ENCODE data around the gene DLGAP5. TPM values are rescaled to one million over a fixed set of nuclear protein-coding genes. Genes with fewer than 3 reads are reported as not detected.

DLGAP5 gene
- total RNA-seq, 4 donors from 2014 or later, result 0.82 to 11.5 (median 1.3) TPM

- Histone ChIP-seq H3K36me3 (peaks cover 0 to 5% (median 2%) of the 10 kb centered on the region in 4 donors), H3K27ac (peak overlapping the region; percentile 48 to 99 (median 98)), H3K4me3 (peak overlapping the region in 1 of 4 donors; percentile 92), H3K4me1 (peaks cover 20 to 69% (median 48%) of the 10 kb centered on the region in 4 donors), H3K27me3 (no peaks in the 10 kb centered on the region), H3K9me3 (no peaks in the 10 kb centered on the region)
- intact Hi-C loops (cut with DNase I; ENCODE audit: low total_unique reads), result no loop called here
- DNase-seq, result no peak
- in situ Hi-C loops (cut with MboI; ENCODE audit: low pct_ligation_motif_present in 1 of 4, low pct_unique_long_range_greater_than_20kb in 1 of 4, low sequenced_read_pairs in 3 of 4), result loop anchor here in 1 of 4 donors (10.0 kb wide), 1 partner anchor 49 kb away; no protein-coding TSS in a partner anchor
- TF ChIP-seq CTCF (IDR thresholded peaks at IDR 0.05), result peak in 4 of 5 experiments; percentile 8 to 46 (median 24)
- no peak for TF ChIP-seq EP300 (IDR thresholded peaks at IDR 0.05; ENCODE audit: low read depth)
- TF ChIP-seq POLR2AphosphoS5 (IDR thresholded peaks at IDR 0.05), result peak in 1 of 3 donors; percentile 43
- peak; percentile 4 for TF ChIP-seq POLR2A (IDR thresholded peaks at IDR 0.05)
- 32 to 49% methylated on average over 4 of the region's 4 CpGs for WGBS, 2 donors (ENCODE audit: low coverage in 1 of 2)
These were observed 58.0 kb downstream of the DLGAP5 start for GRCh38 chr14:55133416-55133815.

DNA sequence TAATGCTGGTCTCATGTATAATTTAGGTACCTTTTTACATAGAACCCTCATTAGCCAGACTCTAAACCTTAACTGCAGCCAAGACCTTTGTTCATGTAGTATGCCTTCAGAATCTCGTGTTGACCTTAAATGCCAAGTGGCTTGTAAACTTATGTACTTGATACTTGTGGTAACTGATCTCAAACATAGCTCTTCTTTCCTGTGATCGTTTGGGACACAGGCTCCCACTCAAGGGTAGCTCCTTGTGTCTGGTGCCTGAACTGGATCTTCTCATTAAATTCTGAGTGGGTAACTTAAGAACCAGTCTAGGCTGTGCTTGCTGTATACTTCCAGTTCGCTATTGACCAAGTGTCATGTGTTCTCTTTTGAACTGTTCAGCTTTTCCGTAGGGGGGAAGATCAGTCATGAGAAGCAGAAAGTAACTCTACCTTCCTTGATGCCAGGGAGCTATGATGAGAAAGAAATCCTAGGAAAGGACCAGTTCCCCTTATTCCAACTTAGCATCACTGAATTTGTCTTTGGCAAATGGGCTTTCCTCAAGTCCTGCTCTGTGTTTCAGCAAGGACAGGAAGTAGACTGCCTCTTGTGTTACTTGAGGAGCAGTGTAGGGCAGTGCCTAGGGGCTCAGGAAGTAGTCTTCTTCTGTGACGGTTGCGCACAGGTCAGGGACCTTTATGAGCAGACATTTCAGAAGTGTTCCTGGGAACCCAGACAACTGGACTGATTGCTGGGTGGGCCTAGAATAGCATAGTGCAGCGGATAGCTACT is 59.8 kb downstream of the DLGAP5 start:
- peak; percentile 54 for DNase-seq
- WGBS, 2 donors (ENCODE audit: low coverage in 1 of 2), result 49 to 50% methylated on average over 1 to 7 of the region's 7 CpGs
- H3K27me3 ChIP-seq, result no peaks in the 10 kb centered on the region
- peaks cover 12 to 68% (median 47%) of the 10 kb centered on the region in 4 donors for H3K4me1 ChIP-seq
- H3K9me3 ChIP-seq, result no peaks in the 10 kb centered on the region
- in situ Hi-C loops (cut with MboI; ENCODE audit: low pct_ligation_motif_present in 1 of 4, low pct_unique_long_range_greater_than_20kb in 1 of 4, low sequenced_read_pairs in 3 of 4) (loop anchor here in 1 of 4 donors (10.0 kb wide), 1 partner anchor 47 kb away; no protein-coding TSS in a partner anchor), intact Hi-C loops (cut with DNase I; ENCODE audit: low total_unique reads) (no loop called here)
- H3K27ac ChIP-seq, result peak overlapping the region; percentile 93 to 99 (median 98)
- H3K36me3 ChIP-seq, result no peaks in the 10 kb centered on the region
- H3K4me3 ChIP-seq, result peak overlapping the region in 3 of 4 donors; percentile 89 to 92 (median 91)
- peak in 3 of 5 experiments; percentile 8 to 28 (median 17) for TF ChIP-seq CTCF (IDR thresholded peaks at IDR 0.05)
- TF ChIP-seq POLR2A (IDR thresholded peaks at IDR 0.05), result peak; percentile 72
- no peak for TF ChIP-seq EP300 (IDR thresholded peaks at IDR 0.05; ENCODE audit: low read depth)
- TF ChIP-seq POLR2AphosphoS5 (IDR thresholded peaks at IDR 0.05), result peak in 2 of 3 donors; percentile 80 to 87

GRCh38 chr14:55130196-55130550 is 61.2 kb downstream of the DLGAP5 start:
- Histone ChIP-seq H3K4me3 (peak overlapping the region; percentile 39 to 92 (median 90)), H3K27ac (peak overlapping the region; percentile 93 to 99 (median 98)), H3K27me3 (no peaks in the 10 kb centered on the region), H3K9me3 (no peaks in the 10 kb centered on the region), H3K36me3 (no peaks in the 10 kb centered on the region), H3K4me1 (peaks cover 14 to 69% (median 53%) of the 10 kb centered on the region in 4 donors)
- WGBS, 2 donors (ENCODE audit: low coverage in 1 of 2), result 24 to 32% methylated on average over 7 to 10 of the region's 10 CpGs
- in situ Hi-C loops (cut with MboI; ENCODE audit: low pct_ligation_motif_present in 1 of 4, low pct_unique_long_range_greater_than_20kb in 1 of 4, low sequenced_read_pairs in 3 of 4) (loop anchor here in 1 of 4 donors (10.0 kb wide), 1 partner anchor 45 kb away; no protein-coding TSS in a partner anchor), intact Hi-C loops (cut with DNase I; ENCODE audit: low total_unique reads) (no loop called here)
- no peak for TF ChIP-seq POLR2A (IDR thresholded peaks at IDR 0.05)
- TF ChIP-seq POLR2AphosphoS5 (IDR thresholded peaks at IDR 0.05), result peak in 1 of 3 donors; percentile 45
- no peak for DNase-seq

DNA sequence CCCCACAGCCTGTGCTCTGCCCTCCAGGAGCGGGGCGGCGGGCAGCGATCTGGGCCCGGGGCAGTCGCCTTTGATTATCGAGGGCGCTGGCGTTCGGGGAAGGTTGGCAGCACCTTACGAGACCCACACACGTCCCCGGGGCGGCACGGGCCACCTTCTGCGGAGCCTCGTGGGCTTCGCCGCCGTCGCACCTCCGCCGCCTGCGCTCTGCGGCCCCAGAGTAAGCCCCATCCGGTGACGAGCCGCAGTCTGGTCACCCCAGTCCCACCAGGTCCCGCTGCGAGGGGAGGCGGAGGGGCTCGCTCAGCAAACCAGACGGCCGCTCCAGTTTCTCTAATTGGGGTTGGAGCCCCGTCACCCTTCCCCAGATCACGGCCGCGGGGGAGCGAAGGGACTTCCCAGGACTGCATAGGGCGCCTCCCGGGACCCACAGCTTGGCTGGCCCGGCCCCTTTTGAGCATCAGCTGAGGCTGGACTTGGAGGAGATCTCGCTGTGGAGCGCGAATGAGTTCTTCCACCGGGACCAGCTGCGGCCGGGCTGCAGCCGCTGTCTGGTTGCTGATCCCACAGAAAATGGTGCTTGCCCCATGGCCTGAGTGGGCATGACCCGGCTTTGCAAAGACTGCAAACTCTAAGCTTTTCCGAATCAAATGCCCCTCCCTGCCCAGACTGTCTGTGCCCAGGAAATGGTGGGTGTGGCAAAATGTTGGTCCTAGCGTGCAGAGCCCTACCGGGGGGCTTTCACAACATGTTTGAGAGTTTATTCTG is 61.8 kb downstream of the DLGAP5 start:
- Histone ChIP-seq H3K4me1 (peaks cover 20 to 69% (median 59%) of the 10 kb centered on the region in 4 donors), H3K27me3 (no peaks in the 10 kb centered on the region), H3K36me3 (no peaks in the 10 kb centered on the region), H3K9me3 (no peaks in the 10 kb centered on the region), H3K27ac (peak overlapping the region; percentile 93 to 99 (median 98)), H3K4me3 (peak overlapping the region; percentile 39 to 92 (median 90))
- intact Hi-C loops (cut with DNase I; ENCODE audit: low total_unique reads) (no loop called here), in situ Hi-C loops (cut with MboI; ENCODE audit: low pct_ligation_motif_present in 1 of 4, low pct_unique_long_range_greater_than_20kb in 1 of 4, low sequenced_read_pairs in 3 of 4) (loop anchor here in 1 of 4 donors (10.0 kb wide), 1 partner anchor 45 kb away; no protein-coding TSS in a partner anchor)
- WGBS, 2 donors (ENCODE audit: low coverage in 1 of 2), result 0% methylated on average over 53 of the region's 53 CpGs; no CpG with 5 or more reads in 1 of the 2 donors
- DNase-seq, result peak; percentile 59
- TF ChIP-seq POLR2A (IDR thresholded peaks at IDR 0.05), result peak; percentile 10
- TF ChIP-seq CTCF (IDR thresholded peaks at IDR 0.05), result no peak
- TF ChIP-seq EP300 (IDR thresholded peaks at IDR 0.05; ENCODE audit: low read depth), result no peak
- TF ChIP-seq POLR2AphosphoS5 (IDR thresholded peaks at IDR 0.05), result peak in 1 of 3 donors; percentile 23
